H9 (cell line): ENCODE results near the gene PDK2. TPM values are rescaled to one million over a fixed set of nuclear protein-coding genes. Genes with fewer than 3 reads are reported as not detected.

ENCODE experiments used
- DNase-seq: peaks from one replicate; pipeline ENCODE4 v3.0.0-alpha.2; 2017
- H2AFZ ChIP-seq: one replicate; pipeline ENCODE4 v1.6.1; 2013; ENCODE audit warnings: mild to moderate bottlenecking, low read length, control low read depth, moderate library complexity
- H2AK5ac ChIP-seq: 2 replicates; pipeline ENCODE4 v1.6.1; 2013; ENCODE audit warnings: low read length, control low read depth, mixed read lengths; ENCODE audit not compliant: insufficient read length
- H2BK120ac ChIP-seq: one replicate; pipeline ENCODE4 v1.6.1; 2013; ENCODE audit warnings: low read depth, mild to moderate bottlenecking, low read length, control low read depth, inconsistent platforms; ENCODE audit not compliant: poor library complexity, severe bottlenecking
- H2BK12ac ChIP-seq: 2 replicates; pipeline ENCODE4 v1.6.1; 2013; ENCODE audit warnings: low read length, control low read depth, mixed read lengths, low read depth; ENCODE audit not compliant: insufficient read length
- H2BK15ac ChIP-seq: 2 replicates; pipeline ENCODE4 v1.6.1; 2013; ENCODE audit warnings: low read depth, low read length, control low read depth
- H2BK20ac ChIP-seq: one replicate; pipeline ENCODE4 v1.6.1; 2013; ENCODE audit warnings: low read depth, mild to moderate bottlenecking, low read length, control low read depth, inconsistent platforms; ENCODE audit not compliant: poor library complexity, severe bottlenecking
- H2BK5ac ChIP-seq: 2 replicates; pipeline ENCODE4 v1.6.1; 2013; ENCODE audit warnings: low read length, control low read depth, mixed read lengths; ENCODE audit not compliant: insufficient read length
- H3K14ac ChIP-seq: 2 replicates; pipeline ENCODE4 v1.6.1; 2013; ENCODE audit warnings: low read length, control low read depth; ENCODE audit not compliant: insufficient read depth
- H3K18ac ChIP-seq: 2 replicates; pipeline ENCODE4 v1.6.1; 2013; ENCODE audit warnings: low read depth, mild to moderate bottlenecking, mixed read lengths, low read length, control low read depth; ENCODE audit not compliant: insufficient read length
- H3K23ac ChIP-seq: 2 replicates; pipeline ENCODE4 v1.6.1; 2013; ENCODE audit warnings: low read length, control low read depth, mixed read lengths, low read depth; ENCODE audit not compliant: insufficient read length
- H3K23me2 ChIP-seq: 2 replicates; pipeline ENCODE4 v1.6.1; 2013; ENCODE audit warnings: low read depth, mild to moderate bottlenecking, mixed read lengths, low read length, control low read depth; ENCODE audit not compliant: insufficient read length, poor library complexity, severe bottlenecking
- H3K27ac ChIP-seq: 2 replicates; pipeline ENCODE4 v1.5.1; 2013; ENCODE audit warnings: low read length, control low read depth, mixed read lengths, low read depth; ENCODE audit not compliant: insufficient read length
- H3K27me3 ChIP-seq: 2 replicates; pipeline ENCODE4 v1.6.1; 2013; ENCODE audit warnings: low read length, control low read depth, inconsistent platforms; ENCODE audit not compliant: insufficient read depth
- H3K4ac ChIP-seq: 2 replicates; pipeline ENCODE4 v1.6.1; 2013; ENCODE audit warnings: low read depth, mild to moderate bottlenecking, control low read depth, inconsistent platforms, low read length, moderate library complexity
- H3K4me1 ChIP-seq: 2 replicates; pipeline ENCODE4 v1.6.1; 2013; ENCODE audit warnings: low read length, control low read depth, inconsistent platforms; ENCODE audit not compliant: insufficient read depth
- H3K4me2 ChIP-seq: 2 replicates; pipeline ENCODE4 v1.6.1; 2013; ENCODE audit warnings: low read length, control low read depth, mixed read lengths; ENCODE audit not compliant: insufficient read length, insufficient read depth
- H3K56ac ChIP-seq: 2 replicates; pipeline ENCODE4 v1.6.1; 2013; ENCODE audit warnings: low read depth, mild to moderate bottlenecking, mixed read lengths, low read length, control low read depth; ENCODE audit not compliant: insufficient read length
- H3K79me1 ChIP-seq: 2 replicates; pipeline ENCODE4 v1.6.1; 2013; ENCODE audit warnings: low read depth, mild to moderate bottlenecking, moderate library complexity, low read length, control low read depth, inconsistent platforms; ENCODE audit not compliant: insufficient read depth, poor library complexity, severe bottlenecking
- H3K79me2 ChIP-seq: 2 replicates; pipeline ENCODE4 v1.6.1; 2013; ENCODE audit warnings: low read length, control low read depth, inconsistent platforms; ENCODE audit not compliant: insufficient read depth
- H3K9ac ChIP-seq: 2 replicates; pipeline ENCODE4 v1.6.1; 2013; ENCODE audit warnings: low read length, control low read depth, mixed read lengths; ENCODE audit not compliant: insufficient read length; ENCODE audit errors: extremely low read depth
- H3K9me3 ChIP-seq: one replicate; pipeline ENCODE4 v1.6.1; 2013; ENCODE audit warnings: low read depth, low read length, inconsistent platforms; ENCODE audit not compliant: control insufficient read depth
- H3T11ph ChIP-seq: one replicate; pipeline ENCODE4 v1.6.1; 2013; ENCODE audit warnings: mild to moderate bottlenecking, low read length, control low read depth, inconsistent platforms
- H4K20me1 ChIP-seq: one replicate; pipeline ENCODE4 v1.6.1; 2013; ENCODE audit not compliant: control insufficient read depth, insufficient read length, insufficient read depth
- H4K5ac ChIP-seq: 2 replicates; pipeline ENCODE4 v1.6.1; 2013; ENCODE audit warnings: low read depth, mild to moderate bottlenecking, mixed read lengths, low read length, control low read depth; ENCODE audit not compliant: insufficient read length
- H4K8ac ChIP-seq: replicated peaks from 2 replicates; pipeline ENCODE4 v1.6.1; 2013; ENCODE audit warnings: low read length, control low read depth, mixed read lengths, low read depth; ENCODE audit not compliant: insufficient read length
- H4K91ac ChIP-seq: 2 replicates; pipeline ENCODE4 v1.6.1; 2013; ENCODE audit warnings: low read depth, mild to moderate bottlenecking, moderate library complexity, mixed read lengths, low read length, control low read depth; ENCODE audit not compliant: insufficient read length
- H3K27ac Mint-ChIP-seq, 3 experiments: 2 replicates in 2 of 3; 3 replicates in 1 of 3; pipeline ENCODE4 v1.8.0; 2020 to 2021; ENCODE audit warnings: mixed read lengths in 3 of 3, mild to moderate bottlenecking in 1 of 3, moderate library complexity in 1 of 3
- H3K27me3 Mint-ChIP-seq: 2 replicates; pipeline ENCODE4 v1.8.0; 2021; ENCODE audit warnings: low read depth, mild to moderate bottlenecking, moderate library complexity, mixed read lengths
- H3K36me3 Mint-ChIP-seq, 3 experiments: 2 replicates in 2 of 3; 3 replicates in 1 of 3; pipeline ENCODE4 v1.8.0; 2020 to 2021; ENCODE audit warnings: low read depth in 3 of 3, mixed read lengths in 3 of 3; ENCODE audit not compliant: insufficient read depth in 1 of 3
- H3K4me1 Mint-ChIP-seq, 2 experiments: 2 replicates each; pipeline ENCODE4 v1.8.0; 2020; ENCODE audit warnings: mixed read lengths in 2 of 2
- H3K4me3 Mint-ChIP-seq, 2 experiments: 2 replicates in 1 of 2; 3 replicates in 1 of 2; pipeline ENCODE4 v1.8.0; 2020 to 2021; ENCODE audit warnings: mild to moderate bottlenecking in 2 of 2, mixed read lengths in 2 of 2, moderate library complexity in 1 of 2
- H3K9me3 Mint-ChIP-seq, 2 experiments: 2 replicates in 1 of 2; 3 replicates in 1 of 2; pipeline ENCODE4 v1.8.0; 2020; ENCODE audit warnings: mild to moderate bottlenecking in 2 of 2, mixed read lengths in 2 of 2, moderate library complexity in 1 of 2
- WGBS: extraction: QIAGEN DNeasy Blood & Tissue Kit; methylation state at CpG from one replicate; pipeline ENCODE4 v1.1.7; 2013; ENCODE audit warnings: missing lambda C conversion rate, low lambda C conversion rate, mixed read lengths; ENCODE audit not compliant: insufficient read length; ENCODE audit errors: extremely low coverage; 5-methylcytosine and 5-hydroxymethylcytosine counted together
- total RNA-seq: library from RNA; stranded (reverse); gene quantifications from 2 replicates; pipeline ENCODE4 v1.2.1, GENCODE V29; 2021
- TF ChIP-seq, protein P1 (sequence below): fragments of 200-600 bp; sonication (generic); conservative IDR thresholded peaks from 3 replicates; pipeline ENCODE4 v1.8.0; 2021; ENCODE audit warnings: antibody characterized with exemption, mild to moderate bottlenecking

Gene PDK2
- total RNA-seq, 1 experiment from 2014 or later: 19.9 TPM

DNA sequence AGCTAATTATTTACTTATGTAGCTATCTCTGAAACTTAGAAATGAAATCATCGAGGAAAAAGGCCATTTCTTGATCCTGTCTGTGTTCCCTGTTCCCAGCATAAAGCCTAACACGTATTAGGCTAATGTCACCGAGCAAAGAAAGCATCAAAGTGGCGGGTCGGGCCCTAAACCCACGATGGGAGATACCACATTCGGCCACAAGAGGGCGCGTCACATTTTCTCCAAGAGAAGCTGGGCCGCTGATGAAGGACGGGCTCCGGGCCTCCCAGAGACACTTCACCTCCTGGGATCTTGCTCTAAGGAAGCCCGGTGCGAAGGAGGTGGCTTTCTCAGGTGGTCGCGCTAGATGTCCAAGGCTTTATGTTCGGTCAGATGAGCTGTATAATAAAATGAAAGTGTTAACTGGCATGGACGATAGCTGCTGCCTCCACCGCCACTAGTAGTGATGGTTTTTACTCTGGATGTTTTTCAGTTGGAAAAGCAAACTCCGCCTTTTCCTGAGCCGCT, 853 bp upstream of the PDK2 start:
- H3K27me3 Mint-ChIP-seq: peaks cover 2% of the 10 kb centered on the region; the same call in 1 of the 2 replicates
- Histone ChIP-seq H3K9ac (no peak overlapping the region), H3K4me2 (peak overlapping the region; percentile 89), H4K5ac (no peak overlapping the region), H2BK20ac (no peak overlapping the region), H3K9me3 (no peaks in the 10 kb centered on the region), H3K4me1 (no peaks in the 10 kb centered on the region), H3K79me2 (no peaks in the 10 kb centered on the region), H2AFZ (no peak overlapping the region), H4K91ac (no peak overlapping the region), H2BK5ac (no peak overlapping the region), H2AK5ac (no peak overlapping the region), H3K56ac (no peak overlapping the region), H3K27ac (no peak overlapping the region), H3K27me3 (no peaks in the 10 kb centered on the region), H3T11ph (no peak overlapping the region), H2BK15ac (no peak overlapping the region), H2BK12ac (no peak overlapping the region), H3K4ac (no peak overlapping the region), H3K23me2 (peaks cover 12% of the 10 kb centered on the region), H4K8ac (no peak overlapping the region), H2BK120ac (no peak overlapping the region), H3K79me1 (no peaks in the 10 kb centered on the region), H3K23ac (no peak overlapping the region), H3K18ac (no peak overlapping the region), H3K14ac (no peak overlapping the region), H4K20me1 (no peaks in the 10 kb centered on the region)
- peaks cover 0 to 8% (median 0%) of the 10 kb centered on the region in 3 experiments; a peak in 4 of 7 replicates for H3K36me3 Mint-ChIP-seq
- H3K9me3 Mint-ChIP-seq: no peaks in the 10 kb centered on the region
- TF ChIP-seq, protein P1, sequence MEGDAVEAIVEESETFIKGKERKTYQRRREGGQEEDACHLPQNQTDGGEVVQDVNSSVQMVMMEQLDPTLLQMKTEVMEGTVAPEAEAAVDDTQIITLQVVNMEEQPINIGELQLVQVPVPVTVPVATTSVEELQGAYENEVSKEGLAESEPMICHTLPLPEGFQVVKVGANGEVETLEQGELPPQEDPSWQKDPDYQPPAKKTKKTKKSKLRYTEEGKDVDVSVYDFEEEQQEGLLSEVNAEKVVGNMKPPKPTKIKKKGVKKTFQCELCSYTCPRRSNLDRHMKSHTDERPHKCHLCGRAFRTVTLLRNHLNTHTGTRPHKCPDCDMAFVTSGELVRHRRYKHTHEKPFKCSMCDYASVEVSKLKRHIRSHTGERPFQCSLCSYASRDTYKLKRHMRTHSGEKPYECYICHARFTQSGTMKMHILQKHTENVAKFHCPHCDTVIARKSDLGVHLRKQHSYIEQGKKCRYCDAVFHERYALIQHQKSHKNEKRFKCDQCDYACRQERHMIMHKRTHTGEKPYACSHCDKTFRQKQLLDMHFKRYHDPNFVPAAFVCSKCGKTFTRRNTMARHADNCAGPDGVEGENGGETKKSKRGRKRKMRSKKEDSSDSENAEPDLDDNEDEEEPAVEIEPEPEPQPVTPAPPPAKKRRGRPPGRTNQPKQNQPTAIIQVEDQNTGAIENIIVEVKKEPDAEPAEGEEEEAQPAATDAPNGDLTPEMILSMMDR: peak; percentile 91
- WGBS: no CpG with 5 or more reads among the region's 21 CpGs
- DNase-seq: peak; percentile 92
- peak overlapping the region; percentile 93 to 99 for H3K4me3 Mint-ChIP-seq
- H3K4me1 Mint-ChIP-seq: peaks cover 14 to 22% of the 10 kb centered on the region in 2 experiments
- no peak overlapping the region for H3K27ac Mint-ChIP-seq
